Transverse colon (tissue), 4 donors: Measurements from ENCODE around the gene ABCG1. TPM values are rescaled to one million over a fixed set of nuclear protein-coding genes. Genes with fewer than 3 reads are reported as not detected.
"Not testable (repeated sequence)": the region's sequence is repeated elsewhere in the genome, so short reads cannot be mapped to it uniquely, and the experiment has no call there.

Experiments used
- DNase-seq: peaks from one replicate; pipeline ENCODE4 v3.0.0-alpha.2; 2019
- H3K27ac ChIP-seq, 4 donors: fragments of 200-600 bp; sonication (generic); 2 replicates each; pipeline ENCODE4 v1.5.1; 2016 to 2018; ENCODE audit warnings: inconsistent platforms in 4 of 4
- H3K27me3 ChIP-seq: fragments of 200-600 bp; sonication (generic); 2 replicates; pipeline ENCODE4 v1.5.1; 2017; ENCODE audit warnings: inconsistent platforms
- H3K36me3 ChIP-seq, 4 donors: fragments of 200-600 bp; sonication (generic); 2 replicates each; pipeline ENCODE4 v1.5.1; 2017 to 2019; ENCODE audit warnings: inconsistent platforms in 4 of 4
- H3K4me1 ChIP-seq, 4 donors: fragments of 200-600 bp; sonication (generic); 2 replicates each; pipeline ENCODE4 v1.5.1; 2017 to 2020; ENCODE audit warnings: inconsistent platforms in 4 of 4
- H3K4me3 ChIP-seq, 4 donors: fragments of 200-600 bp; sonication (generic); 1 replicate in 1 of 4; 2 replicates in 3 of 4; pipeline versions ENCODE4 v1.5.1 to v1.6.1; 2017 to 2019; ENCODE audit warnings: inconsistent platforms in 4 of 4
- H3K9me3 ChIP-seq, 2 donors: fragments of 200-600 bp; sonication (generic); 2 replicates each; pipeline ENCODE4 v1.5.1; 2017 to 2019; ENCODE audit warnings: inconsistent platforms in 2 of 2
- CTCF ChIP-seq, 5 experiments: fragments of 200-600 bp in 3 of 5; fragments of 450-650 bp in 2 of 5; sonication (generic) in 3 of 5; IDR thresholded peaks; 1 replicate in 2 of 5; 2 replicates in 3 of 5; pipeline ENCODE4 v1.5.1; 2016 to 2017; ENCODE audit warnings: antibody characterized with exemption in 5 of 5, inconsistent platforms in 3 of 5, mild to moderate bottlenecking in 2 of 5, moderate library complexity in 1 of 5
- EP300 ChIP-seq: sonication (generic); formaldehyde crosslinking; IDR thresholded peaks from one replicate; pipeline ENCODE4 v1.6.1; 2017; ENCODE audit warnings: antibody characterized with exemption, low read depth
- POLR2A ChIP-seq: fragments of 450-650 bp; IDR thresholded peaks from one replicate; pipeline ENCODE4 v1.6.1; 2016; ENCODE audit warnings: antibody characterized with exemption, mild to moderate bottlenecking, moderate library complexity
- POLR2AphosphoS5 ChIP-seq, 3 donors: sonication (generic); formaldehyde crosslinking; IDR thresholded peaks; one replicate each; pipeline ENCODE4 v1.6.1; 2016; ENCODE audit warnings: antibody characterized with exemption in 3 of 3
- WGBS, 2 donors: methylation state at CpG; one replicate each; pipeline ENCODE4 v1.1.5; 2018; ENCODE audit warnings: low coverage in 1 of 2; 5-methylcytosine and 5-hydroxymethylcytosine counted together
- in situ Hi-C, 4 donors: fragments of 200-750 bp; cut with MboI; loops; one replicate each; pipeline versions ENCODE4 v1.15.0 to v1.15.1; 2017; ENCODE audit warnings: low sequenced_read_pairs in 3 of 4, low pct_ligation_motif_present in 1 of 4, low pct_unique_long_range_greater_than_20kb in 1 of 4
- intact Hi-C: fragments of 100-400 bp; cut with DNase I; formaldehyde crosslinking; loops from one replicate; pipeline ENCODE4 v1.15.1; 2023; ENCODE audit warnings: low total_unique reads
- total RNA-seq, 4 donors: library from RNA; depleted of rRNA; stranded (reverse); fragments of >200 nt; gene quantifications; one replicate each; pipeline ENCODE4 v1.1.0, GENCODE V29; 2016

ABCG1 gene
- total RNA-seq, 4 donors from 2014 or later = 17.1 to 67.7 (median 53.2) TPM

- no peaks in the 10 kb centered on the region for H3K36me3 ChIP-seq
- peaks cover 4 to 19% (median 15%) of the 10 kb centered on the region in 4 donors for H3K4me1 ChIP-seq
- no peaks in the 10 kb centered on the region for H3K27me3 ChIP-seq
- H3K9me3 ChIP-seq = no peaks in the 10 kb centered on the region
- H3K27ac ChIP-seq = no peak overlapping the region
- H3K4me3 ChIP-seq = no peak overlapping the region
- in situ Hi-C loops = no loop called here
- TF ChIP-seq POLR2A (no peak), CTCF (IDR thresholded peaks at IDR 0.05) (no peak), EP300 (no peak), POLR2AphosphoS5 (IDR thresholded peaks at IDR 0.05) (no peak)
- 40 to 86% methylated on average over 1 to 6 of the region's 6 CpGs for WGBS, 2 donors
- no peak for DNase-seq
- intact Hi-C loops = no loop called here
Measured at GRCh38 chr21:42175110-42175710, 43.7 kb upstream of the ABCG1 start.

GRCh38 chr21:42176859-42177258, 42.1 kb upstream of the ABCG1 start:
- intact Hi-C loops (no loop called here), in situ Hi-C loops (no loop called here)

GRCh38 chr21:42179316-42179715, 39.6 kb upstream of the ABCG1 start:
- no peak for TF ChIP-seq POLR2AphosphoS5 (IDR thresholded peaks at IDR 0.05)
- Histone ChIP-seq H3K4me3 (no peak overlapping the region), H3K9me3 (no peaks in the 10 kb centered on the region), H3K27ac (no peak overlapping the region), H3K4me1 (peaks cover 0 to 4% (median 0%) of the 10 kb centered on the region in 4 donors), H3K36me3 (no peaks in the 10 kb centered on the region), H3K27me3 (no peaks in the 10 kb centered on the region)
- in situ Hi-C loops (no loop called here), intact Hi-C loops (no loop called here)
- WGBS, 2 donors = 78 to 86% methylated on average over 2 to 3 of the region's 3 CpGs
- DNase-seq = no peak

More at GRCh38 chr21:42176859-42177258, 42.1 kb upstream of the ABCG1 start:
- TF ChIP-seq POLR2A (no peak), EP300 (no peak), CTCF (IDR thresholded peaks at IDR 0.05) (no peak), POLR2AphosphoS5 (IDR thresholded peaks at IDR 0.05) (no peak)
- Histone ChIP-seq H3K9me3 (no peaks in the 10 kb centered on the region), H3K27ac (no peak overlapping the region), H3K36me3 (no peaks in the 10 kb centered on the region), H3K4me1 (peaks cover 2 to 4% (median 4%) of the 10 kb centered on the region in 4 donors), H3K27me3 (no peaks in the 10 kb centered on the region), H3K4me3 (no peak overlapping the region)
- DNase-seq = no peak
- WGBS, 2 donors = 45 to 59% methylated on average over 3 of the region's 3 CpGs

- WGBS, 2 donors = 95% methylated on average over 3 of the region's 3 CpGs; no CpG with 5 or more reads in 1 of the 2 donors
- H3K36me3 ChIP-seq, DNase-seq, H3K9me3 ChIP-seq, H3K27ac ChIP-seq, H3K4me3 ChIP-seq, in situ Hi-C loops, H3K27me3 ChIP-seq, H3K4me1 ChIP-seq, intact Hi-C loops: not testable (repeated sequence)
Measured at GRCh38 chr21:42180001-42180400, 38.9 kb upstream of the ABCG1 start.

GRCh38 chr21:42182713-42183371, 36.1 kb upstream of the ABCG1 start:
- Histone ChIP-seq H3K9me3 (no peaks in the 10 kb centered on the region), H3K27me3 (no peaks in the 10 kb centered on the region), H3K27ac (no peak overlapping the region), H3K36me3 (no peaks in the 10 kb centered on the region), H3K4me3 (no peak overlapping the region), H3K4me1 (peaks cover 0 to 5% (median 3%) of the 10 kb centered on the region in 4 donors)
- intact Hi-C loops = no loop called here
- in situ Hi-C loops = no loop called here
- 69% methylated on average over 4 of the region's 4 CpGs; no CpG with 5 or more reads in 1 of the 2 donors for WGBS, 2 donors
- DNase-seq = no peak
- TF ChIP-seq POLR2AphosphoS5 (IDR thresholded peaks at IDR 0.05) = peak in 1 of 3 donors; percentile 13
- TF ChIP-seq EP300 = no peak
